HepG2 (cell line): Measurements from ENCODE around the gene GALK2. TPM values are rescaled to one million over a fixed set of nuclear protein-coding genes. Genes with fewer than 3 reads are reported as not detected.

Source experiments
- ATAC-seq: fragments of 200-7000 bp; cut with Tn5 transposase; 3 replicates; pipeline ENCODE4 v1.9.1; 2020; ENCODE audit warnings: mild to moderate bottlenecking, moderate library complexity
- BruUV-seq: library from RNA; stranded (reverse); fragments of 400-500 nt; replicated peaks from 2 replicates; lab custom pipeline; 2021; lab: Mats Ljungman, UMichigan
- CTCF ChIA-PET: fragments of 300-600 bp; formaldehyde crosslinking; extraction: SDS; loops from one replicate; lab custom pipeline; 2021; ENCODE audit warnings: low total read pairs, inconsistent platforms, low intra/inter-chr PET ratio; lab: Yijun Ruan, JAX
- POLR2A ChIA-PET: fragments of 350-600 bp; sonication (Branson Sonifier 250); formaldehyde crosslinking; loops from one replicate; lab custom pipeline; 2020; ENCODE audit warnings: antibody characterized with exemption, inconsistent platforms; lab: Yijun Ruan, JAX
- DNase-seq: peaks from one replicate; pipeline ENCODE4 v3.0.0-alpha.2; 2015; ENCODE audit warnings: low spot score
- FAIRE-seq: peaks from 3 replicates; lab custom pipeline; 2011; peaks lifted over from hg19 to GRCh38; lab: Jason Lieb, UNC
- H2AFZ ChIP-seq: one replicate; pipeline ENCODE4 v1.6.1; 2011; ENCODE audit warnings: low read length, inconsistent platforms
- H3K27ac ChIP-seq: fragments of 300-600 bp; 3 replicates; pipeline ENCODE4 v1.8.0; 2011; ENCODE audit warnings: mixed run types, mild to moderate bottlenecking, mixed read lengths, low read length, inconsistent platforms; ENCODE audit not compliant: insufficient read depth; ENCODE audit errors: extremely low read length
- H3K27me3 ChIP-seq, 2 experiments: fragments of 200-600 bp in 1 of 2; 2 replicates in 1 of 2; 3 replicates in 1 of 2; pipeline versions ENCODE4 v1.6.0 to v1.8.0; 2011; ENCODE audit warnings: low read length in 2 of 2, mild to moderate bottlenecking in 2 of 2, moderate library complexity in 2 of 2, inconsistent platforms in 1 of 2; ENCODE audit not compliant: insufficient read depth in 2 of 2, control insufficient read depth in 1 of 2
- H3K36me3 ChIP-seq, 2 experiments: fragments of 200-600 bp in 1 of 2; replicated peaks in 1 of 2; 2 replicates in 1 of 2; 3 replicates in 1 of 2; pipeline versions ENCODE4 v1.5.1 to v1.8.0; 2011; ENCODE audit warnings: low read length in 2 of 2, inconsistent platforms in 1 of 2; ENCODE audit not compliant: insufficient read depth in 2 of 2, control insufficient read depth in 1 of 2
- H3K4me1 ChIP-seq: 2 replicates; pipeline ENCODE4 v1.5.1; 2012; ENCODE audit warnings: low read length, inconsistent platforms; ENCODE audit not compliant: insufficient read depth
- H3K4me2 ChIP-seq: 2 replicates; pipeline ENCODE4 v1.6.0; 2011; ENCODE audit warnings: low read depth, low read length, inconsistent platforms
- H3K4me3 ChIP-seq, 3 experiments: fragments of 200-600 bp in 1 of 3; sonication (generic), shearing (Covaris generic) in 1 of 3; replicated peaks in 1 of 3; 2 replicates each; pipeline ENCODE4 v1.5.1; 2011 to 2016; ENCODE audit warnings: low read length in 3 of 3, inconsistent platforms in 2 of 3, low read depth in 2 of 3, mild to moderate bottlenecking in 2 of 3, control low read depth in 1 of 3, mixed read lengths in 1 of 3; ENCODE audit not compliant: insufficient read depth in 1 of 3
- H3K79me2 ChIP-seq: one replicate; pipeline ENCODE4 v1.6.1; 2011; ENCODE audit warnings: low read length, inconsistent platforms; ENCODE audit not compliant: insufficient read depth
- H3K9ac ChIP-seq: 2 replicates; pipeline ENCODE4 v1.6.0; 2011; ENCODE audit warnings: mild to moderate bottlenecking, low read depth, low read length, inconsistent platforms; ENCODE audit not compliant: insufficient read depth
- H3K9me3 ChIP-seq: 2 replicates; pipeline ENCODE4 v1.5.1; 2012; ENCODE audit warnings: mild to moderate bottlenecking, low read length
- H4K20me1 ChIP-seq: 2 replicates; pipeline ENCODE4 v1.6.0; 2011; ENCODE audit warnings: inconsistent platforms, mild to moderate bottlenecking, low read length, moderate library complexity; ENCODE audit not compliant: insufficient read depth
- CBFB ChIP-seq: sonication (generic); formaldehyde crosslinking; IDR thresholded peaks from 2 replicates; pipeline ENCODE4 v1.4.0; 2020; ENCODE audit warnings: missing genetic modification reagents
- CC2D1A ChIP-seq: sonication (generic); formaldehyde crosslinking; IDR thresholded peaks from 2 replicates; pipeline ENCODE4 v1.8.1; 2023; ENCODE audit warnings: mild to moderate bottlenecking, missing genetic modification reagents
- DNMT3B ChIP-seq: conservative IDR thresholded peaks from 2 replicates; pipeline ENCODE4 v1.6.1; 2016; ENCODE audit warnings: missing biosample characterization, control low read depth
- GPN1 ChIP-seq: sonication (generic); formaldehyde crosslinking; IDR thresholded peaks from 2 replicates; pipeline ENCODE4 v1.5.1; 2020; ENCODE audit warnings: missing genetic modification reagents, borderline replicate concordance
- HNRNPL ChIP-seq: fragments of 200-400 bp; formaldehyde crosslinking; IDR thresholded peaks from 2 replicates; pipeline ENCODE4 v1.6.1; 2017; ENCODE audit warnings: mild to moderate bottlenecking, low read depth, low read length
- KDM6A ChIP-seq: IDR thresholded peaks from 2 replicates; pipeline ENCODE4 v1.6.1; 2016; ENCODE audit warnings: low read depth
- MAFF ChIP-seq: IDR thresholded peaks from 2 replicates; pipeline ENCODE4 v1.6.1; 2011; ENCODE audit warnings: low read depth, low read length, improper control_type of control experiment
- MTA1 ChIP-seq: sonication (generic); formaldehyde crosslinking; IDR thresholded peaks from 2 replicates; pipeline ENCODE4 v1.4.0; 2020; ENCODE audit warnings: missing genetic modification reagents, mild to moderate bottlenecking, borderline replicate concordance
- NCOR1 ChIP-seq: fragments of 200-600 bp; sonication (generic); IDR thresholded peaks from 2 replicates; pipeline ENCODE4 v1.7.0; 2017; ENCODE audit warnings: antibody characterized with exemption, low read length, borderline replicate concordance
- REL ChIP-seq: sonication (generic); formaldehyde crosslinking; conservative IDR thresholded peaks from 2 replicates; pipeline ENCODE4 v1.8.0; 2022; ENCODE audit warnings: mild to moderate bottlenecking, missing genetic modification reagents, moderate library complexity
- SRSF9 ChIP-seq: fragments of 200-400 bp; formaldehyde crosslinking; IDR thresholded peaks from 2 replicates; pipeline ENCODE4 v1.6.1; 2018; ENCODE audit warnings: borderline replicate concordance, mild to moderate bottlenecking, low read depth, low read length; ENCODE audit not compliant: insufficient read depth, poor library complexity, severe bottlenecking
- TEAD2 ChIP-seq: sonication (generic); formaldehyde crosslinking; IDR thresholded peaks from 2 replicates; pipeline ENCODE4 v1.9.0; 2021; ENCODE audit warnings: missing genetic modification reagents
- ZNF251 ChIP-seq: sonication (generic); formaldehyde crosslinking; IDR thresholded peaks from 2 replicates; pipeline ENCODE4 v1.9.0; 2021; ENCODE audit warnings: mild to moderate bottlenecking, missing genetic modification reagents
- ZNF556 ChIP-seq: sonication (generic); formaldehyde crosslinking; IDR thresholded peaks from 2 replicates; pipeline ENCODE4 v1.4.0; 2020; ENCODE audit warnings: mild to moderate bottlenecking, missing genetic modification reagents, borderline replicate concordance
- ZSCAN12 ChIP-seq: sonication (generic); formaldehyde crosslinking; IDR thresholded peaks from 2 replicates; pipeline ENCODE4 v1.9.0; 2021; ENCODE audit warnings: mild to moderate bottlenecking, missing genetic modification reagents
- WGBS: methylation state at CpG from one replicate; pipeline ENCODE4 v1.1.6; 2017; ENCODE audit warnings: low lambda C conversion rate; 5-methylcytosine and 5-hydroxymethylcytosine counted together
- in situ Hi-C: cut with HindIII; loops from 2 replicates; pipeline ENCODE4 v1.10.0; 2017; ENCODE audit warnings: low pct_unique_long_range_greater_than_20kb; ENCODE audit not compliant: extremely low pct_ligation_motif_present
- intact Hi-C: fragments of 100-400 bp; cut with micrococcal nuclease; formaldehyde crosslinking; loops from one replicate; pipeline ENCODE4 v1.10.0; 2022; ENCODE audit not compliant: unreplicated experiment
- polyA plus RNA-seq, 8 experiments: library from polyadenylated mRNA; depleted of rRNA in 3 of 8; stranded (reverse) in 7 of 8; unstranded in 1 of 8; fragments of >200 nt; fragmentation: Illumina TruSeq in 4 of 8; extraction: Trizol in 4 of 8; gene quantifications; 2 replicates each; pipeline versions ENCODE4 v1.2.1 to v1.2.3, GENCODE V29; 2011 to 2016; ENCODE audit warnings: low read depth in 4 of 8, missing spikeins in 1 of 8, mixed read lengths in 1 of 8; ENCODE audit not compliant: insufficient read depth in 1 of 8
- total RNA-seq, 5 experiments: library from RNA; depleted of rRNA; stranded (reverse); fragments of >200 nt; fragmentation: Illumina TruSeq; extraction: Trizol; gene quantifications; 2 replicates each; pipeline ENCODE4 v1.2.3, GENCODE V29; 2016; ENCODE audit warnings: low read depth in 1 of 5
- TF ChIP-seq, protein P1 (sequence below): sonication (generic); formaldehyde crosslinking; IDR thresholded peaks from 2 replicates; pipeline ENCODE4 v1.4.0; 2020; ENCODE audit warnings: mild to moderate bottlenecking, missing genetic modification reagents
- TF ChIP-seq, protein P2 (sequence below): IDR thresholded peaks from 2 replicates; pipeline ENCODE4 v1.6.1; 2016; ENCODE audit warnings: missing biosample characterization, missing genetic modification reagents, low read depth
- TF ChIP-seq, protein P3 (sequence below): sonication (generic); formaldehyde crosslinking; IDR thresholded peaks from 2 replicates; pipeline ENCODE4 v1.8.1; 2023; ENCODE audit warnings: mild to moderate bottlenecking, missing genetic modification reagents
- TF ChIP-seq, protein P4 (sequence below): sonication (generic); formaldehyde crosslinking; IDR thresholded peaks from 2 replicates; pipeline ENCODE4 v1.8.1; 2023; ENCODE audit warnings: mild to moderate bottlenecking, missing genetic modification reagents, borderline replicate concordance
- TF ChIP-seq, protein P5 (sequence below): sonication (generic); formaldehyde crosslinking; conservative IDR thresholded peaks from 2 replicates; pipeline ENCODE4 v1.5.0; 2020; ENCODE audit warnings: missing genetic modification reagents

GALK2 gene
- total and polyA plus RNA-seq, 2 of the 13 experiments (the other 11 are each of a cell fraction or from before 2014, with no cell fraction given): 17.6 to 32.8 TPM

DNA sequence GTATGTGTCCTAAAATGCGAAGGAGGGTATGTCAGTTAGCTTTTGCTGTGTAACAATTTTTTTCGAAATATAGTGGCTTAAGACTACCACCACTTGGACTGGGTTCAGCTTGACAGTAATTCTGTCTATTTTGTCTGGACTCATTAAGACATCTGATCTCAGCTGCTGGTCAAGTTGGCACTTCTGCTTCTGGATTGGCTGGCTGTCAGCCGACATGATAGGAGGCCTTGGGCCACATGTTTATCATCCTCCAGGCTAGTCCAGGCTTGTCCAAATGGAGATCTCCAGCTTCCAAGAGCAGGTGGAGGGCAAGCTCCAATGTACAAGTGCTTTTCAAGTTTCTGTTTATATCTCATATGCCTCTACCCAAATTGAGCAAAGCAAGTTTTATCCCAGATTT is 95.9 kb downstream of the GALK2 start:
- no peaks in the 10 kb centered on the region for H3K9me3 ChIP-seq
- ATAC-seq: no peak
- no peak overlapping the region for H3K4me2 ChIP-seq
- H3K27ac ChIP-seq: no peak overlapping the region
- TF ChIP-seq ZNF556 (CRISPR knock-in tag) (no peak), NCOR1 (no peak), MAFF (no peak), ZNF251 (CRISPR knock-in tag) (no peak), SRSF9 (no peak), REL (CRISPR knock-in tag) (no peak), ZSCAN12 (CRISPR knock-in tag) (no peak), KDM6A (CRISPR knock-in tag) (no peak), HNRNPL (no peak), CC2D1A (CRISPR knock-in tag) (no peak), CBFB (no peak), MTA1 (CRISPR knock-in tag) (no peak), DNMT3B (CRISPR knock-in tag) (no peak), GPN1 (CRISPR knock-in tag) (no peak), TEAD2 (CRISPR knock-in tag) (no peak)
- TF ChIP-seq, protein P1, sequence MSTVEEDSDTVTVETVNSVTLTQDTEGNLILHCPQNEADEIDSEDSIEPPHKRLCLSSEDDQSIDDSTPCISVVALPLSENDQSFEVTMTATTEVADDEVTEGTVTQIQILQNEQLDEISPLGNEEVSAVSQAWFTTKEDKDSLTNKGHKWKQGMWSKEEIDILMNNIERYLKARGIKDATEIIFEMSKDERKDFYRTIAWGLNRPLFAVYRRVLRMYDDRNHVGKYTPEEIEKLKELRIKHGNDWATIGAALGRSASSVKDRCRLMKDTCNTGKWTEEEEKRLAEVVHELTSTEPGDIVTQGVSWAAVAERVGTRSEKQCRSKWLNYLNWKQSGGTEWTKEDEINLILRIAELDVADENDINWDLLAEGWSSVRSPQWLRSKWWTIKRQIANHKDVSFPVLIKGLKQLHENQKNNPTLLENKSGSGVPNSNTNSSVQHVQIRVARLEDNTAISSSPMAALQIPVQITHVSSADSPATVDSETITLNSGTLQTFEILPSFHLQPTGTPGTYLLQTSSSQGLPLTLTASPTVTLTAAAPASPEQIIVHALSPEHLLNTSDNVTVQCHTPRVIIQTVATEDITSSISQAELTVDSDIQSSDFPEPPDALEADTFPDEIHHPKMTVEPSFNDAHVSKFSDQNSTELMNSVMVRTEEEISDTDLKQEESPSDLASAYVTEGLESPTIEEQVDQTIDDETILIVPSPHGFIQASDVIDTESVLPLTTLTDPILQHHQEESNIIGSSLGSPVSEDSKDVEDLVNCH (CRISPR knock-in tag): no peak
- TF ChIP-seq, protein P2, sequence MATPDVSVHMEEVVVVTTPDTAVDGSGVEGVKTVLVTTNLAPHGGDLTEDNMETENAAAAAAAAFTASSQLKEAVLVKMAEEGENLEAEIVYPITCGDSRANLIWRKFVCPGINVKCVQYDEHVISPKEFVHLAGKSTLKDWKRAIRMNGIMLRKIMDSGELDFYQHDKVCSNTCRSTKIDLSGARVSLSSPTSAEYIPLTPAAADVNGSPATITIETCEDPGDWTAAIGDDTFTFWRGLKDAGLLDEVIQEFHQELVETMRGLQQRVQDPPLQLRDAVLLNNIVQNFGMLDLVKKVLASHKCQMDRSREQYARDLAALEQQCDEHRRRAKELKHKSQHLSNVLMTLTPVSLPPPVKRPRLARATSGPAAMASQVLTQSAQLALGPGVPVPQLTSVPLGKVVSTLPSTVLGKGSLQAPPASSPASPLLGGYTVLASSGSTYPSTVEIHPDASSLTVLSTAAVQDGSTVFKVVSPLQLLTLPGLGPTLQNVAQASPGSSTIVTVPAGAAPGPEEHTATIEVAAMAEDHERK: no peak
- TF ChIP-seq, protein P3, sequence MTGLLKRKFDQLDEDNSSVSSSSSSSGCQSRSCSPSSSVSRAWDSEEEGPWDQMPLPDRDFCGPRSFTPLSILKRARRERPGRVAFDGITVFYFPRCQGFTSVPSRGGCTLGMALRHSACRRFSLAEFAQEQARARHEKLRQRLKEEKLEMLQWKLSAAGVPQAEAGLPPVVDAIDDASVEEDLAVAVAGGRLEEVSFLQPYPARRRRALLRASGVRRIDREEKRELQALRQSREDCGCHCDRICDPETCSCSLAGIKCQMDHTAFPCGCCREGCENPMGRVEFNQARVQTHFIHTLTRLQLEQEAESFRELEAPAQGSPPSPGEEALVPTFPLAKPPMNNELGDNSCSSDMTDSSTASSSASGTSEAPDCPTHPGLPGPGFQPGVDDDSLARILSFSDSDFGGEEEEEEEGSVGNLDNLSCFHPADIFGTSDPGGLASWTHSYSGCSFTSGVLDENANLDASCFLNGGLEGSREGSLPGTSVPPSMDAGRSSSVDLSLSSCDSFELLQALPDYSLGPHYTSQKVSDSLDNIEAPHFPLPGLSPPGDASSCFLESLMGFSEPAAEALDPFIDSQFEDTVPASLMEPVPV: no peak
- TF ChIP-seq, protein P4, sequence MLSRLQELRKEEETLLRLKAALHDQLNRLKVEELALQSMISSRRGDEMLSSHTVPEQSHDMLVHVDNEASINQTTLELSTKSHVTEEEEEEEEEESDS (CRISPR knock-in tag): no peak
- TF ChIP-seq, protein P5, sequence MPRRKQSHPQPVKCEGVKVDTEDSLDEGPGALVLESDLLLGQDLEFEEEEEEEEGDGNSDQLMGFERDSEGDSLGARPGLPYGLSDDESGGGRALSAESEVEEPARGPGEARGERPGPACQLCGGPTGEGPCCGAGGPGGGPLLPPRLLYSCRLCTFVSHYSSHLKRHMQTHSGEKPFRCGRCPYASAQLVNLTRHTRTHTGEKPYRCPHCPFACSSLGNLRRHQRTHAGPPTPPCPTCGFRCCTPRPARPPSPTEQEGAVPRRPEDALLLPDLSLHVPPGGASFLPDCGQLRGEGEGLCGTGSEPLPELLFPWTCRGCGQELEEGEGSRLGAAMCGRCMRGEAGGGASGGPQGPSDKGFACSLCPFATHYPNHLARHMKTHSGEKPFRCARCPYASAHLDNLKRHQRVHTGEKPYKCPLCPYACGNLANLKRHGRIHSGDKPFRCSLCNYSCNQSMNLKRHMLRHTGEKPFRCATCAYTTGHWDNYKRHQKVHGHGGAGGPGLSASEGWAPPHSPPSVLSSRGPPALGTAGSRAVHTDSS (CRISPR knock-in tag): no peak
- CTCF ChIA-PET: no interaction called here
- BruUV-seq: no TSS peak
- no peak for DNase-seq
- H3K9ac ChIP-seq: no peak overlapping the region
- no peak overlapping the region for H2AFZ ChIP-seq
- 93% methylated on average over 3 of the region's 3 CpGs for WGBS
- no peaks in the 10 kb centered on the region for H3K79me2 ChIP-seq
- H3K36me3 ChIP-seq: no peaks in the 10 kb centered on the region
- no peaks in the 10 kb centered on the region for H3K4me1 ChIP-seq
- intact Hi-C loops (no loop called here), in situ Hi-C loops (no loop called here)
- FAIRE-seq: no peak
- H4K20me1 ChIP-seq: no peaks in the 10 kb centered on the region
- no peak overlapping the region for H3K4me3 ChIP-seq
- H3K27me3 ChIP-seq: no peaks in the 10 kb centered on the region
- POLR2A ChIA-PET: no interaction called here
